Measurements from ENCODE around the gene CALR3.
"Not testable (repeated sequence)": the region's sequence is repeated elsewhere in the genome, so short reads cannot be mapped to it uniquely, and the experiment has no call there.

The CALR3 gene

DNA sequence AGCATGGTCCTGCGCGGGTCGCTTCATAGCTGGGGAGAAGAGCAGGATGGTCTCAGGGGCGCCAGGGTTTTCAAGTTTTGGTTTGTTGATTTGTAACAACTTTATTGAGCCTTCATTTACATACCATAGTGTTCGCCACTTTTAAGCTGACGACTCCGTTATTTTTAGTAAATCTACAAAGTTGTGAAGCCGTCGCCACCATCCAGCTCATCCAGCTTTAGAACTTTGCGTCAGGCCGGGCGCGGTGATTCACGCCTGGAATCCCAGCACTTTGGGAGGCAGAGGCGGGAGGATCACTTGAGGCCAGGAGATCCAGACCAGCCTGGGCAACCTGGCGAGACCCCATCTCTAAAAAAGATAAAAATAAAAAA, 631 bp upstream of the CALR3 start:
- DNase-seq: no peak

DNA sequence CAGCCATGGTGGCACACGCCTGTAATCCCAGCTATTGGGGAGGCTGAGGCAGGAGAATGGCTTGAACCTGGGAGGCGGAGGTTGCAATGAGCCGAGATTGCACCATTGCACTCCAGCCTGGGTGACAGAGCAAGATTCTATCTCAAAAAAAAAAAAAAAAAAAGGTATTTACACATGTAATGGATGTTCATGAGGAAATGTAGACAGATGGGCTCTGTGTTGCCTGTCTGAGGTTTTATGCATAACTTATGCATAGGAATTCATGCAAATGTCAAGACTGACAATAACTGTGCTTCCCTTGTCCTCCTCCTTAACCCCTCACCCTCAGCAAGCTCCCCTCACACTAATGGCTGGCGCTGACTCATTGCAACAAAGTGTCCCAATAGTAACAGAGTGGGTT, 9.5 kb downstream of the CALR3 start:
- DNase-seq: not testable (repeated sequence)

DNA sequence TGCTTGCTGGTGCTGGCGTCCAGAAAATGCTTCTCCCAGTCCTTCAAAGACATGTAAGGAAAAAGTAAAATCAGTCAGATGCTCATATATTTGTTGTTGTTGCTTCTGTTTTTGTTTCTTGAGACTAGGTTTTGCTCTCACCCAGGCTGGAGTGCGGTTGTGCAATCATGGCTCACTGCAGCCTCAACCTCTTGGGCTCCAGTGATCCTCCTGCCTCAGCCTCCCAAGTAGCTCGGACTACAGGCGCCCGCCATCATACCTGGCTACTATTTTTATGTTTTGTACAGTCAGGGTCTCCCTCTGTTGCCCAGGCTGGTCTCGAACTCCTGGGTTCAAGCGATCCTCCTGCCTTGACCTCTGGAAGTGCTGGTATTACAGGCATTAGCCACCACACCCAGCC, 13.2 kb downstream of the CALR3 start:
- DNase-seq: no peak

DNA sequence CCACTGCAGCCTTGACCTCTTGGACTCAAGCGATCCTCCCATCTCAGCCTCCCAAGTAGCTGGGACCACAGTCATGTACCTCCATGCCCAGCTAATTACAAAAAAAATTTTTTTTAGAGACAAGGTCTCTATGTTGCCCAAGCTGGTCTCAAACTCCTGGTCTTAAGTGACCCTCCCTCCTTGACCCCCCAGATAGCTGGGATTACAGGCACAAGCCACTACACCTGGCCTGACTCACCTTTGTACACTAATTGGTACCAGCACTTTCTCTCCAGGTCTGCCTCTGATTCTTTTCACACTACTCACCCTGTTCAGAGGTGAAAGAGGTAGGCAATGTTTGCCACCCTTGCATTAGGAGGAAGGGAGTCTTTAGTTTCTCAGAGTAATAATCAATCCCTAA, 18.7 kb downstream of the CALR3 start:
- no peak for DNase-seq

DNA sequence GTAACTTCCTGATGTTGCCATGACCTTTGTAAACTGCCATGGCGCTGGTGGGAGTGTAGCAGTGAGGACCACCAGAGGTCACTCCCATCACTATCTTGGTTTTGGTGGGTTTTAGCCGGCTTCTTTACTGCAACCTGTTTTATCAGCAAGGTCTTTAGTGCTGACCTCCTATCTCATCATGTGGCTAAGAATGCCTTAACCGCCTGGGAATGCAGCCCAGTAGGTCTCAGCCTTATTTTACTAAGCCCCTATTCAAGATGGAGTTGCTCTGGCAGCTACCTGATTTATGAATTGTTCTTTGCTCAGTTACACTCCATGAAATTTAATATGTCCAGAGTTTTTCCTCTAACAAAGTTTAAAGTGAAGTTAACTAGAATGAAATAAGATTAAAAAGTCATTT, 19.6 kb downstream of the CALR3 start:
- DNase-seq: no peak

DNA sequence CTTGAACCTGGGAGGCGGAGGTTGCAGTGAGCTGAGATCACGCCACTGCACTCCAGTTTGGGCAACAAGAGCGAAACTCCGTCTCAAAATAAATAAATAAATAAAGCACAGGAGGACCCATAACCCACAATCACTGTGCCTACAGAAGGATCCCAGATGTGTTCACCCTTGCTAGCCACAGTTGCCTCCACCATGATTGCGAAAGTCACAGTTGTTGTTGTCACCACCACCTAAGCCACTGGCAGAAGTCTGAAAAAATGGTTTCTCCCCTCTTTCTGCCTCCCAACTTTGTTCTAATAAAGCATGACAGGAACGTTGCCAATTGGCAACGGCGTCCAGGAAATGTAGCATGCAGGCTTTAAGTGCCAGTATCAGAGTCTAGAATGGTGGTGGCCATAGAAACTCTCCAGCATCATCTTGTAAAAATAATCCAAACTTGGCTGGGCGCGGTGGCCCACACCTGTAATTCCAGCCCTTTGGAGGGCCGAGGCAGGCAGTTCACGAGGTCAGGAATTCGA, 22.0 kb downstream of the CALR3 start:
- no peak for DNase-seq

DNA sequence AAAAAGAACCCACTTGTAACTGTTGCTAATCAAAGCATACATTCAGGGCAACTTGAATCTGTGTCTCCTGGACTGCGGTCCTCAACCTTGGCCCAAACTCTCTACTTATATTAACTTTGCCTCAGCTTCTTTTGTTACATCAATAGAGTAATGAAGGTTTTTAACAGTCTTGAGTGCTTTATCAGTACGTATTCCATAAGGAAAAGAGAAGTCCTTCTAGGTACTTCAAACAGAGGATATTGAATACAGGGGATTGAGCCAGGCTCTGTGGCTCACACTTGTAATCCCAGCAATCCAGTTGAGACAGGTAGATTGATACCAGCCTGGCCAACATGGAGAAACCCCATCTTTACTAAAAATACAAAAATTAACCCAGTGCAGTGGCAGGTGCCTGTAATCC, 23.0 kb downstream of the CALR3 start:
- DNase-seq: no peak

DNA sequence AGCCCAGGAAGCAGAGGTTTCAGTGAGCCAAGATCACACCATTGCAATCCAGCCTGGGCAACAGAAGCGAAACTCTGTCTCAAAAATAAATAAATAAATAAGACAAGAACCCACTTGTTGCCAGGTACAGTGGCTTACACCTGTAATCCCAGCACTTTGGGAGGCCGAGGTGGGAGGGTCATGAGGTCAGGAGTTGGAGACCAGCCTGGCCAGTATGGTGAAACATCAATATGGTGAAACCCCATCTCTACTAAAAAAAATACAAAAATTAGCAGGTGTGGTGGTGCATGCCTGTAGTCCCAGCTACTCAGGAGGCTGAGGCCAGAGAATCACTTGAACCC, 23.4 kb downstream of the CALR3 start:
- not testable (repeated sequence) for DNase-seq

DNA sequence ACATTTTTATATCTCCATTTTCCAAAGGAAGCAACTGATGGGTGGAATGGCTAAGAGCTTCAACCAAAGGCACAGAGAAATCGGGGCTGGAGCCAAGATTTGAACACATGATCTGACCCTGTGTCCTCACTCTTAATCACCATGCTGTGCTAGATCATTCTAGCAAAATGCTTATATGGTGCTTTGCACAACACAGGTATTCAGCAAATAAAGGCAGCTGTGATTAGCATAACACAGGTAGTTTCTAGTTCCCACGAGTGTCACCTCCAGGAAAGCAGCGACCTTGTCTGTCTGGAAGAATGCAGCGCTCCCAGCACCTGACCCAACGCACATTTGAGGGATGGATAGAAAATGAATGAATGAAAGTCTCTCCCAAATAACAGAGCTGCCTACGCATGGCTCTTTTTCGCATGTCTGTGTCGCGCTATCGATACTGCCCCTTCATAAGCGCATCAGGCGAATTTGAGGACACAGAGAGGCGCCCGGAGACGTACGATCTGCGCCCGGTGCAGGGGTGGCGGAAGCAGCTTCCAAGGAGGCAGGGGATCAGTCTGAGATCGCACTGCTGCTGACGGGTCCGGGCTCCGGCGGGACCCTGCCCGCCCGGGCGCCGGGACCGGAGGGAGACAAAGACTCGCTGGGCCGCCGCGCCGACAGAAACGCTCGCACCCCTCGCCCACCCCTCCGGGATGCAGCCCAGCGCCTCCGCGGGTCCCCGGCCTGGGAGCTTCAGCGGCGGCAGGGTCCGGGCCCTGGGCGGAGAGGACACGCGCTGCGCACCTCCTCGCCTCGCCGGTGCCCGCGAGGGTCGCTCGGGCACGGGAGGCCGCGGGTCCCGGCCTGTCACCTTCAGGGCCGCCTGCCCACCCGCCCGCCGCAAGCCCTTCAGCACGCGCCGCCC, 24.8 kb downstream of the CALR3 start:
- DNase-seq: no peak

DNA sequence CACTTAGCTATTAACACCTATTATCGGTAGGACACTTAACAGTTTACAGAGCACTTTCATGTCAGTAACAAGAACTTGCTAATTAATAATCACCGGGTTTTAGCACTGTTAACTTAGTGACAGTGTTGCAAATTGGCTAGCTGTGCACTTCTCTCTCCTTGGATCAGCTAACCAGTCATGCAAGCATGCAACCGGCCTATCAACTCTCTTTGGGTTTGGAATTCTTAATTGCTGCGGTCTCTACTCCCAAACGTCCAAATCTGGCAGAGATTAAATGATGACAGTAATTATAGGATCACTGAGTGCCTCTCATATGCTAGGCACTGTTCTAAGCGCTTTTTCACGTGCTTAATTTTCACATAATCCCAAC, 25.4 kb downstream of the CALR3 start:
- DNase-seq: no peak

DNA sequence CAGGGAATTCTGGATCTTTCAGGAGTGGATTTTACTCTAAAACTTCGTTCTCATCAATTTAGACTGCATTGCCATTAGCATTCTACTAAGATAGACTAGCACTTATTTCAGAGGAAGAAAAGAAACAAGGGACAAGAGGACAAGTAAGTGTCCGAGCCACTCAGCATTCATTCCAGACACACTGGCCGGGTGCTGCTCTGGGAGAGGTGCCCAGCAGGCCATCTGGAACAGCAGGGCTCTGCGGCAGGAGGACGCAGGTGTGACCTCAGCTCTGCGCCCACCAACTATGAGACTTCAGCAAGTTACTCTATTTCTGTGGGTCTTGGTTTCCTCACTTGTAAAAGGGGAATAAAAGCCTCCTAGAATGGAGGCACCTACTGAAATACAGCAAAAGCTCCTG, 28.4 kb downstream of the CALR3 start:
- DNase-seq: no peak

DNA sequence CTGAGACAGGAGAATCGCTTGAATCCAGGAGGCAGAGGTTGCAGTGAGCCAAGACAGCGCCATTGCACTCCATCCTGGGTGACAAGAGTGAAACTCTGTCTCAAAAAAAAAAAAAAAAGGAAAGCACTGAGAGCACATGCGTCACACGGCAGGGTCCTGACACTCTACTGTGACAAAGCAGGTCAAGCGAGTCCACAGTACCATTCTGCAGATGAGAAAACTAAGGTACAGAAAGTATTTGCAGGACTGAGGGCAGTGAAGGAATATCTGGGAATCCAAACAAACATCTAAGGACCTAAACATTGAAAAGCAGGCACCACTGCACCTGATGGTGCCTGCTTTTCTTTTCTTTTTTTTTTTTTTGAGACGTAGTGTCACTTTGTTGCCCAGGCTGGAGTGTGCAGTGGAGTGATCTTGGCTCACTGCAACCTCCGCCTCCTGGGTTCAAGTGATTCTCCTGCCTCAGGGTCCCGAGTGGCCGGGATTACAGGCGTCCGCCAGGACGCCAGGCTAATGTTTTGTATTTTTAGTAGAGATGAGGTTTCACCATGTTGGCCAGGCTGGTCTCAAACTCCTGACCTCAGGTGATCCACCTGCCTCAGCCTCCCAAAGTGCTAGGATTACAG, 29.1 kb downstream of the CALR3 start:
- DNase-seq: not testable (repeated sequence)

DNA sequence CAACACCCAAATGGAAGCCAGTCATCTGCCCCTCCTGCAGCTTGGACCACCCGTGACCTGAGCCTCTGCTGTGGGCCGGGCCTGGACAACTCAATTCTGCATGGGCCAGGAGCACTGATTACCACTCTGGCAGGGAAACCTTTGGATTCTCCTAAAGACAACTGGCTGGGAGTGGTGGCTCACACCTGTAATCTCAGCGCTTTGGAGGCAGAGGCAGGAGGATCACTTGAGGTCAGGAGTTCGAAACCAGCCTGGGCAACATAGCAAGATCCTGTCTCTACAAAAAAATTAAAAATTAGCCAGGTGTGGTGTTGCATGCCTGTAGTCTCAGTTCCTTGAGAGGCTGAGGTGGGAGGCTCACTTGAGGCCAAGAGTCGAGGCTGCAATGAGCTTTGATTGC, 30.7 kb downstream of the CALR3 start:
- DNase-seq: no peak

DNA sequence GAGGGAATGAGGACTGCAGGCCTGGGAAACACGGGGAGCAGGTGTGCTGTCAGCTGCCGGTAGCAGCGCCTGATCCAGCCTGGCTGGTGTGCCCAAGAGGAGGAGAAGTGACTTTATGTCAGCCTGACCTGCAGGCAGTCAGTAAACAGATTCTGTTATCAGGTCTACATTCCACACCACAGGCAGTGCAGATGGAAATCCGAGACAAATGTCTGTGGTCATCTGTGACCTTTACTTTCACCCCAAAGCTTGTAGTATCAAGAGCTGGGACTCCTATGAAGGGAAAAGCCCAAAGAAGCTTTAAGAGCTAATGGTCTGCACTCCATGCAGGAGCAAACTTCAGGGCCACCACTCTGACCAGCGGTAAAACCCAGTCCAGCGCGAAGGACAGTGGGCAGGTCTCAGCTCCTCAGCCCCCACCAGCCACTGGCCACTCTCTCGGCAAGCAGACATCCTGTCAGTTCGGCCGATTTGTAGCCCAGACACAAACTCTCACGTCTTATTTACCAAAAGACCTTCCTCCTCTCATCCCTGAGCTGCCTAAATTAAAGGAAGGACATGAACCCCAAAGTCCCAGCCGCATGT, 31.9 kb downstream of the CALR3 start:
- no peak for DNase-seq

DNA sequence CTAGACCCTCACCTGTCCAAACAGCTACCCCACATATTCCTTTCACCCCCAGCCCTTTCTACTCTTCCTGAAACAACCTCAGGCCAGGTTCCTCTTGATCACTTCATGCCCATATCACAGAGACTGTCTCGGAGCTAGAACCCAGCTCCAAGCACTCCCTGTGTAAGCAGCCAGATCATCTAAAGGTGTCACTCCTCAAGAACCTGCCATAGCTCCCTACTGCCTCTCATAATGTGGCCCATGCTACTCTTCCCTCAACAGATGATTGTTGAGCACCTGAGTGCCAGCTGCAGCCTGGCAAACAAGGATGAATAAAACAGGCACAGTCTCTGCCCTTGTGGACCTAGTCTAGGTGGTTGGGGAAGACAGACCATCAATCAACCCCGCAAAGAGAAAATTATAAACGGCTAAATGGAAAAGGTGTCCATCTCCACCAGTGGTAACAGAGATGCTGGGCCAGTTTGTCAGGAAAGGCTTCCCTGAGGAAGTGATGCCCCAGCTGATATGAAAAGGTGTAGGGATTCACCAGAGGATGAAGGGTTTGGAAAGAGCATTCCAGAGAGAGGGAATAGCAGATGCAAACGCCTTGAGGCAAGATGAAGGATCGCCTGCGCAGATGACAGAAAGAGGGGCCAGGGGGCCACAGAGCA, 32.5 kb downstream of the CALR3 start:
- no peak for DNase-seq

DNA sequence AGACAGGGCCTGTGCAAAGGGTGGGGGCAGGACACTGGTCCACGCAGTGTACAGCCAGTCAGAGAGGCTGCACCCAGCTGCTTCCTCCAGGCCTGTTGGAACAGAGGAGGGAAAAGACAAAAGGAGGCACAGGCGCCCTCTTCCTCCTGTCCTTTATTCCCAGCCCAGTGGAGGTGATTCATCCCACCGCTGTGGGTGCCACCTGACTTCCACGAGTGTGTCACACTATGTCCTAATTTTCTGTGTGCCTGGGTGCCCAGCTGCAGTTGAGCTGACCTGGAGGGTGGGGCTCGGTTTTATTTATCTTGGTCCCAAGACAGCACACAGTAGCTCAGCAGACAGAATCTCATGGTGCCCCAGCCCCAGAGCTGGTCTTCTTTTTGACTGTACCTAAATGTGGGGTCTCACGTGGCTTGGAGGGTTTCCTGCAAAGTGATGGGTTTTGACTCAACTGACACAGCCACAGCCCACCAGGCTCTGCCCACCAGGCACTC, 33.2 kb downstream of the CALR3 start:
- DNase-seq: no peak

DNA sequence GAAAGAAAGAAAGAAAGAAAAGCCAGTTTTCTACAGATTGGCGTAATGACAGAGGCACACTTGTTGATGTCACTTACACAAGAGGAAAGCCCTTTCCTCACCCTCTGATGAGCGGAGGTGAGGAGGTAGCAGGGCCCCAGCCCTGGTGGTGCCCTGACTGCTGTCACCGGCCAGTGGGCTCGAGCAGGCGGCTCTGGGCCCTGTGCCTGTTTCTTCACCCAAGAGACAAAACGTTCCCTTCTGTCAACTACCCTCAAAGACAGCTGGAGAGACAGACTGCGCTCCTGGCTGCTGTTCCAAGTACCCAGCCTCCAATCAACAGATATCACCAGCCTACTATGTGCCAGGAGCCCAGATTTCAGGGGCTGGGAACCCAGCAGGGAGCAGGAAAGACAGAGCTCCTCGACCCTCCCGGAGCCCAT, 34.3 kb downstream of the CALR3 start:
- no peak for DNase-seq

DNA sequence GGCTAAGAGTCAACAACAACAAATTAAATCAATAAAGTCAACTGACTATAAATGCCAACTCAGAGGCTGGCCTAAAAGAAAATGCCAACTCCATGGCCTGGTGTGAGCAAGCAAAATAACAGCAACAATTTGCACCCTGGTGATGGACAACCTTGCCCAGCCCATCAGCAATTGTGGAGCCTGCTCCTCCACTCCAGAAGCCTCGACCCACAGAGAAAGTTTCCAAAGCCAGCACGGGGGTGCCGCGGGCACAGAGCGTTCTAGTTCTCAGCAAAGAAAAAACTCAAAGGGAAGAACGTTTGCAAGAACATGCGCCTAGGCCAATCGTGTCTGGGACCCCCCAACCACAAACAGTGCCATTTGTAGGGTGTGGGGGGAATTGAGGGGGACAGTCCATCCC, 35.5 kb downstream of the CALR3 start:
- DNase-seq: no peak

DNA sequence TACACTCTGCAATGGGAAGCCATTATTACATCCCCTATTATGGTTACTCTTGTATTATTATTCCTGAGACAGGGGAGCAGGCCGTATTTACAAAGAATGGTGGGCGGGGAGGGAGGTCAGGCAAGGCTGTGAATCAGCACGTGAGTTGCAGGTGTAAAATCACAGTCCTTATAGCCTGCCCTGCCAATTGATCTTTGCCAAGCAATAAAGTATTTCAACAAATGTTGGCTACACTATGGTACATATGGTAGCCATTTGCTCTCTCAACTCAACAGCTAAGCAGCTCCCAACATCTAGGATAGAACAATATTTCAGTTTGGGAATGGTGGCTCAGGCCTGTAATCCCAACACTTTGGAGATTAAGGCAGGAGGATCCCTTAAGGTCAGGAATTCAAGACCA, 36.3 kb downstream of the CALR3 start:
- DNase-seq: no peak

DNA sequence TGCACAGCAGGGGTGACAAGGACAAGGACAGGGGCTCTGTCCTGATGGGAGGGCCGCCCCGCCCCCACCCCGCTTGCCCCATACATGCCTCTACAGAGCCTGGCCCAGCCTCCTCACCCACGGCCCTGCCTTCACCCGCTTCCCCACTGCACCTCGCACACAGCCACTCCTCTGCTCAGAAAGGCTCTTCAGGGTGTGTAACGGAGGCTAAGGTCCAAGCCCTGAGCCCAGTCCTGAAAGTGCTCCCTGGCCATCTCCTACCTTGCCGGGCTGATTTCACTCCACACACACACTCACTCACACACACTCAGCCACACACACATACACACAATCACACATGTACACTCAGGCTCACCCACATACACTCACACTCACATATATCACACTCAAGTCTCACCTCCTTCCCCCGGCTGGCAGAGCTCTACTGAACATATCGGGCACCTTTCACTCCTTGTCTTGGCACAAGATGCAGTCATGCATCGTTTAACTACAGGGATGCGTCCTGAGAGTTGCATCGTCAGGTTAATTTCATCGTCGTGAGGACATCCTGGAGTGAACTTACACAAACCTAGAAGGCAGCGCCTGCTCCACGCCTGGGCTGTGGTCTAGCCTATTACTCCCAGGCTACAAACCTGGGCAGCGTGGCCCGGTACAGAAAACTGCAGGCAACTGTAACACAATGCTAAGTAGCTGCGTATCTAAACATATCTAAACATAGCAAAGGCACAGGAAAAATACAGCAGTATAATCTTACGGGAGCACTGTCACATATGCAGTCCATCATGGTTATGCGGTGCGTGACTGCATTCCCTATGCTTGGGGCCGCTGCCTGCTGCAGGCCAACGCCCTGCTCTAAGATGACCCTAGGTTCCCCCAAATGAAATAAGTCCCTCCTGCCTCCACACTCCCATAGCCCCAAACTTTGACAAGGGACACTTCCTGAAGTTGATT, 37.3 kb downstream of the CALR3 start:
- no peak for DNase-seq

DNA sequence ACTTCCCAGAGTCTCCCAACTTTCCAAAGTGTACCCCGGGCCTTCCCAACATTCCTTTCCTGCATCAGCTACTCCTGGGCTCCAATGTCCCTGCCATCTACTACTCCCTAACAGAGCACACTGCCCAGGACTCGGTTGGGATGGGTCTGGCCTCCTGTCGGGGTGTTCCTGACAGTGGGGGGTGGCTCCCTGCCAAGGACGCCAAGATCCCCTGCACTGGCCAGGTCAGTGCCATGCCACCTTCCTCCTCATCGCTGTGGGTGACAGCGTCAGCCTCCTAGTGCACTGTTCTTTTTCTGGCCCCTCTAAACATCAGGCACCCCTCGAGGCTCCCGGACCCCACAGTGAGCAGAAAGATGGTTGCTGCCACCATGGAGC, 38.0 kb downstream of the CALR3 start:
- no peak for DNase-seq
